Right atrium auricular region (tissue), 2 donors: ENCODE results near the gene IQCC. TPM values are rescaled to one million over a fixed set of nuclear protein-coding genes. Genes with fewer than 3 reads are reported as not detected.

ENCODE experiments used
- DNase-seq: peaks from one replicate; pipeline ENCODE4 v3.0.0-alpha.2; 2019; ENCODE audit warnings: low spot score
- H3K27ac ChIP-seq, 2 donors: fragments of 200-600 bp; sonication (generic); 1 replicate in 1 of 2; 2 replicates in 1 of 2; pipeline ENCODE4 v1.5.1; 2016 to 2019
- H3K27me3 ChIP-seq, 2 donors: fragments of 200-600 bp; sonication (generic); one replicate each; pipeline versions ENCODE4 v1.5.1 to v1.6.0; 2017 to 2019
- H3K36me3 ChIP-seq: fragments of 200-600 bp; sonication (generic); one replicate; pipeline ENCODE4 v1.5.1; 2016
- H3K4me1 ChIP-seq, 2 donors: fragments of 200-600 bp; sonication (generic); one replicate each; pipeline versions ENCODE4 v1.5.1 to v1.6.0; 2017 to 2019
- H3K4me3 ChIP-seq, 2 donors: fragments of 200-600 bp; sonication (generic); 1 replicate in 1 of 2; 2 replicates in 1 of 2; pipeline ENCODE4 v1.5.1; 2017 to 2019; ENCODE audit warnings: mild to moderate bottlenecking in 1 of 2, moderate library complexity in 1 of 2
- H3K9me3 ChIP-seq, 2 donors: fragments of 200-600 bp; sonication (generic); one replicate each; pipeline ENCODE4 v1.5.1; 2019
- total RNA-seq, 2 donors: library from RNA; depleted of rRNA; stranded (reverse); fragments of >200 nt; gene quantifications; one replicate each; pipeline ENCODE4 v1.1.0, GENCODE V29; 2016
- TF ChIP-seq, protein P1 (sequence below), 2 donors: fragments of 200-600 bp; sonication (generic); IDR thresholded peaks; one replicate each; pipeline ENCODE4 v1.5.1; 2019; ENCODE audit warnings: antibody characterized with exemption in 2 of 2

Gene IQCC
- total RNA-seq, 2 donors from 2014 or later: 0.48 to 1.3 TPM

DNA sequence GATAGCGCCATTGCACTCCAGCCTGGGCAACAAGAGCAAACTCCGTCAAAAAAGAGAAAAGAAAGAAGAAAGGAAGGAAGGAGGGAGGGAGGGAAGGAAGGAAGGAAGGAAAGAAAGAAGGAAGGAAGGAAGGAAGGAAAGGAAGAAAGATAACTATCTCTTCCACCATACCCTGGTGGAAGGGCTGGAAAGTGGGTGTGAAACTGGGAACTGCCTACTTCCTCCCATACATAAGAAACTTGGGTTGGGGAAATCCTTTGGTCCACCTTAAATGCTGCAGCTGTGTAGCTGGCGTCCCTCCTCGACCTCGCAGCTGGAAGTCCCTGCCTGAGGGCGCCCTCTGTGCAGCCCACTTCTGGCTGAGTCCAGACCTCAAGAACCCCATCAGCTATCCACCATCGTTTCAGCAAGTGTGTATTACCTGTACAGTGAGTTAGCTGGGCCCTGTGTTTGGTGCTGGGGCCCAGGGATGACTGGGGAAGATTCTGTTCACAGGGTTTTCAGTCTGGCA lies 36.9 kb downstream of the IQCC start:
- TF ChIP-seq, protein P1, sequence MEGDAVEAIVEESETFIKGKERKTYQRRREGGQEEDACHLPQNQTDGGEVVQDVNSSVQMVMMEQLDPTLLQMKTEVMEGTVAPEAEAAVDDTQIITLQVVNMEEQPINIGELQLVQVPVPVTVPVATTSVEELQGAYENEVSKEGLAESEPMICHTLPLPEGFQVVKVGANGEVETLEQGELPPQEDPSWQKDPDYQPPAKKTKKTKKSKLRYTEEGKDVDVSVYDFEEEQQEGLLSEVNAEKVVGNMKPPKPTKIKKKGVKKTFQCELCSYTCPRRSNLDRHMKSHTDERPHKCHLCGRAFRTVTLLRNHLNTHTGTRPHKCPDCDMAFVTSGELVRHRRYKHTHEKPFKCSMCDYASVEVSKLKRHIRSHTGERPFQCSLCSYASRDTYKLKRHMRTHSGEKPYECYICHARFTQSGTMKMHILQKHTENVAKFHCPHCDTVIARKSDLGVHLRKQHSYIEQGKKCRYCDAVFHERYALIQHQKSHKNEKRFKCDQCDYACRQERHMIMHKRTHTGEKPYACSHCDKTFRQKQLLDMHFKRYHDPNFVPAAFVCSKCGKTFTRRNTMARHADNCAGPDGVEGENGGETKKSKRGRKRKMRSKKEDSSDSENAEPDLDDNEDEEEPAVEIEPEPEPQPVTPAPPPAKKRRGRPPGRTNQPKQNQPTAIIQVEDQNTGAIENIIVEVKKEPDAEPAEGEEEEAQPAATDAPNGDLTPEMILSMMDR (IDR thresholded peaks at IDR 0.05): no peak
- no peak for DNase-seq
- Histone ChIP-seq H3K4me1 (peaks cover 0 to 39% of the 10 kb centered on the region in 2 donors), H3K27me3 (no peaks in the 10 kb centered on the region), H3K4me3 (peak overlapping the region in 1 of 2 donors; percentile 12), H3K36me3 (no peaks in the 10 kb centered on the region), H3K9me3 (no peaks in the 10 kb centered on the region), H3K27ac (peak overlapping the region in 1 of 2 donors; percentile 21)

DNA sequence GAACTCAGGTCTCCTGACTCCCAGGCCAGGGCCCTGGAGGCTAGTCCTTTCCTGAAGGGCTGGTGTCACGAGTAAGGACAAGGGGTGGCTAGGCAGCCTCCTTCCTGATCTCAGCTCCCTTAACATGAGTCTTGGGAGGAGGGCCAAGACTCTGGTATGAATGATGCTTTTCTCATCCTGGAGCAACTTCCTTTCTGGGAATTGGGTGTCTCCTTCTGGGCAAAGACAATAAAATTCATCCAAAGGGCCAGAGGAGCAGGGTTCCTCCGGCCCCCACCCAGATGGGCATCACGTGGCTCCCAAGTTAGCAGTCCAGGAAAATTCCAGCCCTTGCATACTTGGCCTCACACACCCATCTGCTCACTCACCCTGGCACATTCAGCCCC lies 41.4 kb downstream of the IQCC start, which contains the start of gene FAM167B:
Gene FAM167B (plus strand): TSS at position 335 of the 386 bp plus-strand sequence. CDS start 200 bp downstream, outside the sequence.
- Histone ChIP-seq H3K27ac (peak within 1 kb of the TSS; percentile 66 to 67), H3K27me3 (no peaks in the 10 kb centered on the region), H3K9me3 (no peaks in the 10 kb centered on the region), H3K4me1 (peaks cover 0 to 62% of the 10 kb centered on the region in 2 donors), H3K36me3 (no peaks in the 10 kb centered on the region), H3K4me3 (peak within 1 kb of the TSS in 1 of 2 donors; percentile 8)
- DNase-seq: peak; percentile 71
- TF ChIP-seq, protein P1 (IDR thresholded peaks at IDR 0.05): no peak

DNA sequence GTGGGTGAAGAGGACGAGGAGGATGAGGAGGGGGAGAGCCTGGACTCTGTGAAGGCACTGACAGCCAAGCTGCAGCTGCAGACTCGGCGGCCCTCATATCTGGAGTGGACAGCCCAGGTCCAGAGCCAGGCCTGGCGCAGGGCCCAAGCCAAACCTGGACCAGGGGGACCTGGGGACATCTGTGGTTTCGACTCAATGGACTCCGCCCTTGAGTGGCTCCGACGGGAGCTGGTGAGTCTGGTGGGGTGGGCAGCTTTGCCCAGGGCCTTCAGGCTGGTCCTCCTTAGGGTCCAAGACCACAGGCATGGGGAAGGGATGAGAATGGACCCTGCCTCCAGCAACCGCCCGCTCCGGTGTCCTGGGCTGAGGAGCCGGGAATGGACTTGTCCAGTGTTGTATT lies 42.0 kb downstream of the IQCC start:
- Histone ChIP-seq H3K27me3 (no peaks in the 10 kb centered on the region), H3K4me1 (peaks cover 0 to 60% of the 10 kb centered on the region in 2 donors), H3K9me3 (no peaks in the 10 kb centered on the region), H3K36me3 (no peaks in the 10 kb centered on the region), H3K4me3 (peak overlapping the region in 1 of 2 donors; percentile 8), H3K27ac (peak overlapping the region; percentile 66 to 67)
- no peak for DNase-seq
- TF ChIP-seq, protein P1 (IDR thresholded peaks at IDR 0.05): no peak

DNA sequence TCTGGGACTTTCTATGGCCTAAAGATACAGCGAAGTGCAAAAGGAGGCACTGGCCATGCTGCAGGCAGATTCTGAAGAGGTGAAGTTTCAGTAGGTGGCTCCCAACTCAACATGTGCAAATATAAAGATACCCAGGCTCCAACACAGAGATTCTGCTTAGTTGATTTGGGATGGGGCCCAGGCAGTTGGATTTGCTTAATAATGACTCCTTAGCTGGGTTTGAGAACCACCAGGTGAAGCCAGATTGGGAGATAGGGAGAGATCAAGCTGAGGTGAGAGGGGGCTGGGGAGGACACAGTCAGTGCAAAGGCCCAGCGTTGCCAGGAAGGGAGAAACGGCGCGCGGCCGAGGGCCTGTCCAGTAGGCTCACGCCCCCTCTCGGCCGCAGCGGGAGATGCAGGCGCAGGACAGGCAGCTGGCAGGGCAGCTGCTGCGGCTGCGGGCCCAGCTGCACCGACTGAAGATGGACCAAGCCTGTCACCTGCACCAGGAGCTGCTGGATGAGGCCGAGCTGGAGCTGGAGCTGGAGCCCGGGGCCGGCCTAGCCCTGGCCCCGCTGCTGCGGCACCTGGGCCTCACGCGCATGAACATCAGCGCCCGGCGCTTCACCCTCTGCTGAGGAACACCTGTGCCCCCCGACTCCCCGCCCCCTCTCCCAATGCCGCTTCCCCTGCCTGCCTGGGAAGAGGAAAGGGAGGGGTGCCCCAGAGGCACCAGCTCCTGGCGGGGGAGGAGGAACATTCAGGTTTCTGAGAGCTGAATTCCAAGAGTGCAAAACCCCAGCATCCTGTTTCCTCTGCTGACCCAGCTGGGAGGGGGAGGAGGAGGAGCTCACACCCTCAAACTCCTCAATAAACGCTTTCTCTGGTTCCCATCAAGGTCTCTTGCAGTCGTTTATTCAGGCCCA lies 42.8 kb downstream of the IQCC start:
- H3K9me3 ChIP-seq: no peaks in the 10 kb centered on the region
- H3K27me3 ChIP-seq: no peaks in the 10 kb centered on the region
- no peak overlapping the region for H3K4me3 ChIP-seq
- H3K27ac ChIP-seq: peak overlapping the region; percentile 66 to 67
- peaks cover 0 to 56% of the 10 kb centered on the region in 2 donors for H3K4me1 ChIP-seq
- peak; percentile 88 for DNase-seq
- TF ChIP-seq, protein P1 (IDR thresholded peaks at IDR 0.05): peak; percentile 78 to 94
- no peaks in the 10 kb centered on the region for H3K36me3 ChIP-seq

DNA sequence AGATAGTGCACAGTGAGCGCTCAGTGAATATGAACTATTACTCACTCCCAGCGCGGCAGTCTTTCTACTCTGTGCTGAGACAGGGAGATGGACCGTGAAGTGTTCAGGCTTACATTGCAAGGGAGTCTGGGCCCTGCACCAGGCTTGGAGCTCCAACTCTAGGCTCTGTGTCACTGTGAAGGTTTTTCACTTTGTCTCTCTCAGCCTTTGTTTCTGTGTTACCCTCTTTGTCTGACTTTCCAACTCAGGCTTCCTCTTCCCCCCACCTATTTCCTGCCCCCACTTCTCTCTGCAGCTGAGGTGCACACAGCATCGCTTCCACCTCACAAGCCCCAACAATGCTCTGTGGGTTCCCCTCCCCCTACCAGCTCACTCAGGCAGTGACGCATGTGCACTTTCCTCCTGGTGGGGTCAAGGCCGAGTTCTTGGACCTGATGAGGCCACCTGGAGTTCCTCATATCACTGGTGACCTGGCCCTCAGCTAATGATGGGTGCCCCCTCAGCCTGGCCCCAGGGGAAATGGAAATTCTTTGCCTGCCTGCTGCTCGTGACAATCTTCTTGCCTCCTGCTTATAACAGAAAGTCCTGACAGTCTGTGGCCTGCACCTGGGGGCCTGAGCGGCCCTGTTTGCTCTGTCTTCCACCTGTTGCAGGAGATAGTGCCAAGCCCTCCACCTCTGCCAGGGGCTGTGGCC lies 44.5 kb downstream of the IQCC start:
- no peak for DNase-seq
- H3K4me3 ChIP-seq: no peak overlapping the region
- peaks cover 0 to 56% of the 10 kb centered on the region in 2 donors for H3K4me1 ChIP-seq
- TF ChIP-seq, protein P1 (IDR thresholded peaks at IDR 0.05): no peak
- H3K36me3 ChIP-seq: no peaks in the 10 kb centered on the region
- H3K9me3 ChIP-seq: no peaks in the 10 kb centered on the region
- peak overlapping the region; percentile 62 to 66 for H3K27ac ChIP-seq
- H3K27me3 ChIP-seq: no peaks in the 10 kb centered on the region
